T-helper 22 cell (primary cell): ENCODE measurements around the gene TXNL4A.

Source experiments
- DNase-seq: peaks from one replicate; pipeline ENCODE4 v3.0.0-alpha.2; 2020; ENCODE audit warnings: low read depth

TXNL4A gene

DNA sequence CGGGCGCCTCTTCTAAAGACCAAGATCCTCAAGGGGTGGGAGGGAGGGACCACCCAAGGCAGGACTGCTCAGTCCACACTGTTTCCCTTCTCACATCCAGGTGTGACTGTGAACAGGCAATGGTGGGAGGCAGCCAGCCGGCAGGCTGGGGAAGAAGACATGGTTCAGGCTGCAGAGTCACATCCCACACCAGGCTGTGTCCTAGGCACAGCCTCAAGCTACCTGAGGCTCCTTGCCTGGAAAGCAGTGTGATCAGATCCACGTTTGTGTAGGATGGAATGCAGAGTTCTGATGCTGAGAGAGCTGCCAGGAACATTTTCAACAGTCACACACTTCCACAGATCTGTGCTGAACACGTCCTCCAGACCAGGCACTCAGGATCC lies 53.3 kb downstream of the TXNL4A start:
- no peak for DNase-seq

DNA sequence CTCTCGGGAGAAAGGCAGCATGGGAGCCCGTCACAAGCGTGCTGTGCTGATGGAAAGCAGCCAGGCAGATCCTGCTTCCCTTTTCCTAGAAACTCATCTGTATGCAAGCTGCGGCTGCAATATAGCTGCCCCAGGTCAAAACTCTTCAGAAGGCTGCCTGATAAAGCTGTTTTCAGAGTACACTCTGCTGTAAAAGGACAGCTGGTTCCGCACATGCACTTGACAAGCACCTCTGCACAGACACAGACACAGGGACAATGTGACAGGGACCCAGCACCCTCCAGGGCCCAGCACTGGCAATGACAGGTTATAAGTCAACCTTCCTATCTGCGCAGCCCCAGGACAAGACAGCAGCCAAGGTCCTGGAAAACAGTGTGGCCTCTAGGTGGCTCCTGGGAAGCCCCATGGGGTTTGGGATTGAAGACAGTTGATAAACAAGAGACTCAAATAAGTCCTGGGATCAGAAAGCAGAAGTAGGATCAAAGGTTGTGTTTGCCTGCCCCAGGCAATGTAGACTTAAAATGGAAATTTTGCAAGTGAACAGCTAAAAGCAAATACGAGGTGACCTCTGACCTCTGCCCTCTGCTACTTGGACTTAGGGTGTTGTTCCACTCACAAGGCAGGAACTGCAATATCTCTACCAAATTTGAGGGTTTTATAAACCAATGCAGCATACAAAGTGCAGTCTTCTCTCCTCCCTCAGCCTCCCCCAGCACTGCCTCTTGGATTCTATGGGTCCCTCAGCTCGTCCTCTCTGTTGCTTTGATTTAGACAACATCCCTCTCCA lies 53.9 kb downstream of the TXNL4A start:
- DNase-seq, result no peak

DNA sequence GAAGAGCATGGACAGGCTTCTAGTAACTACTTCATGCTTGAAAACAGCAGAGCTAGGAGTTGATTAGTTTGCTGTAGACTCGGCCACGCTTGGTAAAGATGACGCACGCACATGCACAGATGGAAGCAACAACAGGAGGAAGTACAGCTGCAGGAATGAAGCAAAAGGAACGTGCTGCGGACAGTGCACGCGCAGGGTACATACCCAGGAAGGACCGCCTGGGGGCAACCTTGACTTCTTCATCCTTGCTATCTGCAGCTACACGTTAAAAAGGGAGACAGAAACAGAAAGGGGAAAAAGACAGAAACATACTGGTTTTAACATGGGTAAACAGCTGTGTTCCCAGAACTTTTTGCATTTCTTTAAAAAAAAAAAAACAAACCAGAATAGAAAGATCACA lies 54.6 kb downstream of the TXNL4A start:
- DNase-seq, result no peak

DNA sequence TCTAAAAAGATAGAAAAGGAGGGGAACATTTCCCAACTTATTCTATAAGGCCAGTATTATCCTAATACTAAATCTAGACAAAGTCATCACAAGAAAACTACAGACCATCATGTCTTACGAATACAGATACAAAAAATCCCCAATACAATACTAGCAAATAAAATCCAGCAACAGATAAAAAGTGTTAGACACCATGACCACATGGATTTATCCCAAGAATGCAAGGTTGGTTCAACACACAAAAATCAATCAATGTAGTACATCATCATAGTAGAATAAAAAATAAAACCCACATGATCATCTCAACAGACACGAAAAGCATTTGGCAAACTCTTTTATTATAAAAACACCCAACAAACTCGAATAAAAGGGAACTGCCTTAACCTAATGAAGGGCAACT lies 55.5 kb downstream of the TXNL4A start:
- DNase-seq, result no peak

DNA sequence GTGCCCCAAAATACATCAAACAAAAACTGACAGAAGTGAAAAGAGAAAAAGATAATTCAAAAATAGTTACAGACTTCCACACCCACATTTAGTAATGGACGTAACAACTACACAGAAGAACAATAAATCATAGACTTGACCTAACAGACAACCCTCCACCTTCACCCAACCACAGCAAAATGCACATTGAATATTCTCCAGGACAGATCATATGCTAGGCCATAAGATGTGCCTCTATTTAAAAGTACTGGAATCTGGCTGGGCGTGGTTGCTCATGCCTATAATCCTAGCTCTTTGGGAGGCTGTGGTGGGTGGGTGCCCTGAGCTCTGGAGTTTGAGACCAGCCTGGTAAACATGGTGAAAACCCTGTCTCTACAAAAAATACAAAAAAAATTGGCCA lies 56.9 kb downstream of the TXNL4A start:
- DNase-seq, result no peak

DNA sequence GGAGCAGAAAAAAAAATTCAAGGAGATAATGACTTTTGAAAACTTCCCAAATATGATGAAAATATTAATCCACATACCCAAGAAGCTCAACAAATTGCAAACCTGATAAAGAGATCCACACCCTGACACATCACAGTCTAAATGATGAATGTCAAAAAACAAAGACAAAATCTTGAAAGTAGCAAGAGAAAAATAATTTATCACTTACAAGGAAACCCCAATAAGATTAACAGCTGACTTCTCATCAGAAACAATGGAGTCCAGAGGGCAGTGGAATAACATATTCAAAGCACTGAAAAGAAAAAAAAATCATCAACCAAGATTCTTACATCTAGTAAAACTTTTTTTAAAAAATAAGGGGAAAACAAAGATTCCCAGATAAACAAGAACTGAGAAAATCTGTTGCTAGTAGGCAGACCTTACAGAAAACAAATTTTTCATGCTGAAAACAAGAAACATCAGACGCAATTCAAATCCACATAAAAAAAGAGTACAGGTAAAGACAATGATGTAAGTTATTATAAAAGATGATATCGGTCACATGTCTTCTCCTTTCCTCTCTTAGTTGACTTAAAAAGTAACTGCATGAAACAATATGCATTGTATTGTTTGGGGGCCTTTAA lies 58.2 kb downstream of the TXNL4A start:
- DNase-seq, result no peak

DNA sequence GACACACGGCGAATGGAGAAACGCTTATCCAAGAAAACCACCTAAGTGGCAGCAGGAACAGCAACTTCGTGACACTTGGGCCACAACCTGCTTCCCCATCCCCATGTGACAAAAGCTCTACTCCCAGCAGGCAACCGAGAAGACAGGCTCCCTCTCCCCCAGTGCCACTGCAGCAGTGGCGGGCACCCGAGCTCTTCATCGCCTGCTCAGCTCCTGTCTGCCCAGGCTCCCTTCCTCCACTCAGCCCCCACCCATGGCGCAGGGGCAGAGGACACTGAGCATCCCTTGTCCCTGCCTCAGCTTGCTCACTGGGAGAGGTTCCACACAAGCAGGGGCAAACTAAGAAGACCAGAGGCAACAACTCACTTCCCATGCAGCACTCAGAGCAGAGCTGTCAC lies 59.8 kb downstream of the TXNL4A start:
- DNase-seq, result no peak

DNA sequence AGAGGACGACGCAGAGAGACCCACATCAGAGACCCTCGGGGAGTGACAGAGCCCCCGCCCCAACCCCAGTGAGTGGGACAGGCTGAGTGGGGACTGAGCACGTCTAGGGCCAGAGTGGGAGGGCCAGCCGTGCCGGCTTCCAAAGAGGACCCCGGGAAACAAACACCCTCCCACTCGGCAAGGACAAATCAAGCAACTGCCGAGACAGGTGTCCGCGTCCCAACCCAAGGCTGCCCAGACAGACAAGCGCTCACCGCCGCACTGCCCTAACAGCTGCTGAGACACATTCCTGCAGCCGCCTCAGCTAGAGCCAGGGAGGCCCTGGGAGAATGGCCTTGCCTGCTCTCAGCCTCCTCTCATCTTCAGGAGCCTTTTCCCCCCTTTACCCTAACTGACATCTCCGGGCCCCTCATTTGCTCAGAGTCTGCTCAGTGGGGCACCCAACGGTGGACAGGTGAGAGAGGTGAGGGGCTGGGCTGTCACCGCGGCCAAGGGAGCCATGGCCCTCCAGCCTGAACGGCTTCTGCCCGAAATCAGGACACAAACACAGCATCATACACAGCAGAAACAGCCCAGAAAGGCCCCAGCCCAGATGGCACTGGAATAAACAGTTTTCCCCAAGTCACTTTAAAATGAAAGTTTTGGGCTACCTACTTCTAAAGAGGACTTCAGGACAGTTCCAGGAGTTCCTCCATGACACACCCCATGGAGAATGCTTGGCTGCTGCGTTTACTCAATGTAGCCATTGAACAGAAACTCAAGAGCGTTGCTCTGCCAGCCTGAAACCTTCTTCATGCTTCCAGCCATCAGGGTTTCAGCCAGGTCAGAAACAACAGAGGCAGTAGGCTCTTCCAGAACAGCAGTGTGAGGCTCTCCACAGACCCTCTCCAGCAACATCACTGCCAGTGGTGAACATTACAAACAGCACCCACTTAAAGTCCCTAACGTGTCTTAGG lies 60.5 kb downstream of the TXNL4A start:
- no peak for DNase-seq

DNA sequence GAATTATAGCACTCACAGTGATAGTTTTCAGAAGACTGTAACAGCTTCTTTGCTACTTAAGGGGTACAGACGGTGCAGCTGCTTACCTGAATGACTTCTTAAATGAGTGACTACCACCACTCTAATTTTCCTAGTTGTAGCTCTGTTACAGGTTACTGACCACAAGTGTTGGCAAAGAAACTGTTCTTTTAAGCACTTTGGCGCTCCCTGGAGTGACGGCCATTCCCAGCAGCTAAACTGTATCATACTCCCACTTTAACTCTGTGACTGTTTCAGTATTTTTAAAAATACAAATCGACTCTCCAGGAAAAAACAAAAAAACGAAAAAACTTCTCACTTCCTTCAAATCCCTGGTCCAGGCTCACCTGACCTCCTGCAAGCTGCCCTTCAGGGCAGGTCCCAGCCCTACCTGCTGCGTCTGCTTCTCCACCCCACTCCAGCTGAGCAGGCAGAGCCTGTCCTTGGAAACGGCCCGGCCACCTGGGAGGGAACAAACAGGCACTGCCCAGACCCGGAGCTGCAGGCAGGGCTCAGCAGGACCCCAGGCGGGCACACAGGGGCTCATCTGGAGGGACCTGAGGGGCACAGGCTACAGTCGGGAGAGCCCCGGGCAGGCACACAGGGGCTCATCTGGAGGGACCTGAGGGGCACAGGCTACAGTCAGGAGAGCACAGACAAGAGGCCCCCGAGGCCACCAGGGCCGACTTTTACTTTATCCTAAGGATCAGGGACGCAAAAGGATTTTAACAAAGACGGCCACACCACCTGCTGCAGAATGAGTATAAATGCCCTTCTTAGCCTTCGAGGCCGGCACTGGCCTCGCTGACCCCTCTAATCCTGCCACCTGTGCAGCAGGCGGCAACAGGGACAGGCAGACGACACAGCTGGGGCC lies 61.4 kb downstream of the TXNL4A start:
- no peak for DNase-seq

DNA sequence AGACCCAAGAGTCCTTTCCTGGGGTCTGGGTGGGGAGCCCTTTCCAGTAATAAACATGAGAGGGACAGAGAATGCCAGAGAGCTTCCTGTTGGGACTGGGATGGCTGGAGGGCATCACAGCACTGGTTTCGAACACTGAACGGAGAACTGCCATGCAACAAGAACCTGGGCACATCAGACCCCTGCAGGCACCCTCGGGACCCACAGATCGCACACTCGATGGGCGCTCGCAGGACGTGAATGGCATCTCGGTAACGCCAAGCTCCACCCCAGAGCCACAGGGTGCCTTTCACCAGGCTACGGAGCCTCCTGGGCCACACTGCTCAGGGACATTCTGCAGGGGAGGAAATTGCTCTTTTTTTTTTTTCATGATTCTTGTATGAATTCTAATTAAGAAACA lies 62.1 kb downstream of the TXNL4A start:
- DNase-seq, result no peak

DNA sequence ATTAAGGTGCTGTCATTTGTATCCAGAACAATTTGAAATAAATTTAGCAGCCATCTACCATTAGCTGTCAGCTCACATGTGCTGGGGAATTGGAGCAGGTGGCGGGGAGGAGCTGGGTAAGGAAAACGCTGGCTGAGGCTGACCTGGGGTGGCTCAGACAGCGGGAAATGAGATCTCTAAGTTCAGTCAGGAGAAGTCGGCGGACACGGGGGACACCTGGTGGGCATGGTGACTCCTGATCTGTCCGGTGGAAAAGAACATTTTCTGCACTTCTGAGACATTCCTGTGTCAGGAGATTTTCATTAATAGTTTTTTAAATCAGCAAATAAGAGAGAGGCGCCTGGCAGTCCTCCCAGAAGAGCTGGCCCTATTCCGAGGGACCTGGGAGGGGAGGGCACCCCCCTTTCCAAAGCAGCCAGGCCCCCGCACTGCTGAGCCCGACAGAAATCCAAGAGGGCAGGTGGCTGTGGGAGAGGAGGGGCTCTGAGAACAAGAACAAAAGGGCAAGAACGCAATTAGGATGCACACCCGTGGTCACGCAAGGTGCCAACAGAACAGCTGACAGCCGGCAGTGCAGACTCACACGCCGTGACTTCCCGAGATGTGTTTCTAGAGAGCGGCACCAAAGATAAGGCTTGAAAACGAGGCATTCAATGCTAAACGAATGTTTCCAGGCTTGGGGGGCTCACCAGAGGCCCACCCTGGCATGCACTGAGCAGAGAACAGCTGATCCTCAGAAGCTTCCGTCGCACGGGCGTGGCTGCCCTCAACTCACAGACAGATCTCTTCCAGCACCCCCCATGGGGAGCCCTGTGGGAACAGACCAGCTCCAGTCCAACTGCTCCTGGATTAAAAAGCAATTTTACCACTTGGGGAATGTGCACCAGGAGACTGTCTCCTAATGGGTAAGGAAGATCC lies 63.3 kb downstream of the TXNL4A start:
- DNase-seq, result no peak

DNA sequence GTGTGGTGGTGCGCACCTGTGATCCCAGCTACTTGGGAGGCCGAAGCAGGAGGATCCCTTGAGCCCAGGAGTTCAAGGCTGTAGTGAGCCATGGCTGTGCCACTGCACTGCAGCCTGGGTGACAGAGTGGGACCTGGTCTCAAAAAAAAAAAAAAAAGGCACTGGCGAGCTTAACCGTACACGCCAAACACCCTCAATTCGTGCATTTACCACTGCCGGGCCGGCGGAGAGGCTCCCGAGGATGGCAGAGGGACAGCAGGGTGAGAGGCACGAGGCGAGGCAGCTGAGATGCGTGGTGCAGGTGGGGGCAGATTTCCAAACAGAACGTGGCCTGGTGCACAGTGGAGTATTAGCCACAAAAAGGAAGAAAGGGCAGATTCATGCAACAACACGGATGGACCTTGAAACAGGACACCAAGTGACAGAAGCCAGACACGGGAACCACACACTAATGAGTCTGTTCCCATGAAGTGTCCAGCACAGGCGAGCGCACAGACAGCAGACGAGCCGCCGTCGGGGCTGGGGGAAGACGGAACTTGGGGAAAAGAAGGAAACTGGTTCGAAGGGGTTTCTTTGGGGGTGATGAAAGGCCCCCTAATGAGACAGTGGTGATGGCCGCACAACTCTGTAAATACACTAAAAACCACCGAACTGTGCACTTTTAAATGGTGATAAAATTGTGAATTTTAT lies 64.3 kb downstream of the TXNL4A start:
- DNase-seq, result no peak

DNA sequence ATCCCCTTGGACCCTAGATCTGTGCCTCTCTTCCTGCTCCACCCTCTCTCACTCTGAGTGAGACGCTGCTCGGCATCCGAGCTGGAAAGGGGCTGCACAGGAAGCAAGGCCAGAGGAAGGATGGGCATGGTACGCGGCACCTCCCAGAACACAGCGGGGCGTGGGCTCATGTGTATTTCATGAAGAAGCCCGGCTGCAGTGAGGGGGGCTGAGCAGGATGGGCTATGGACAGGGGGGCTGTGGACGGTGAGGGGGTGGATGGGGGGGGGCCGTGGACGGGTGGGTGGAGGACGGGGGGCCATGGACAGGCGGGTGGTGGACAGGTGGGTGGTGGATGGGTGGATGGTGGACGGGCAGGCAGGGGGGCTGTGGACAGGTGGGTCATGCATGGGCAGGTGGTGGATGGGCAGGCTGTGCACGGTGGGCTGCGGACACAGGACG lies 65.4 kb downstream of the TXNL4A start:
- no peak for DNase-seq

DNA sequence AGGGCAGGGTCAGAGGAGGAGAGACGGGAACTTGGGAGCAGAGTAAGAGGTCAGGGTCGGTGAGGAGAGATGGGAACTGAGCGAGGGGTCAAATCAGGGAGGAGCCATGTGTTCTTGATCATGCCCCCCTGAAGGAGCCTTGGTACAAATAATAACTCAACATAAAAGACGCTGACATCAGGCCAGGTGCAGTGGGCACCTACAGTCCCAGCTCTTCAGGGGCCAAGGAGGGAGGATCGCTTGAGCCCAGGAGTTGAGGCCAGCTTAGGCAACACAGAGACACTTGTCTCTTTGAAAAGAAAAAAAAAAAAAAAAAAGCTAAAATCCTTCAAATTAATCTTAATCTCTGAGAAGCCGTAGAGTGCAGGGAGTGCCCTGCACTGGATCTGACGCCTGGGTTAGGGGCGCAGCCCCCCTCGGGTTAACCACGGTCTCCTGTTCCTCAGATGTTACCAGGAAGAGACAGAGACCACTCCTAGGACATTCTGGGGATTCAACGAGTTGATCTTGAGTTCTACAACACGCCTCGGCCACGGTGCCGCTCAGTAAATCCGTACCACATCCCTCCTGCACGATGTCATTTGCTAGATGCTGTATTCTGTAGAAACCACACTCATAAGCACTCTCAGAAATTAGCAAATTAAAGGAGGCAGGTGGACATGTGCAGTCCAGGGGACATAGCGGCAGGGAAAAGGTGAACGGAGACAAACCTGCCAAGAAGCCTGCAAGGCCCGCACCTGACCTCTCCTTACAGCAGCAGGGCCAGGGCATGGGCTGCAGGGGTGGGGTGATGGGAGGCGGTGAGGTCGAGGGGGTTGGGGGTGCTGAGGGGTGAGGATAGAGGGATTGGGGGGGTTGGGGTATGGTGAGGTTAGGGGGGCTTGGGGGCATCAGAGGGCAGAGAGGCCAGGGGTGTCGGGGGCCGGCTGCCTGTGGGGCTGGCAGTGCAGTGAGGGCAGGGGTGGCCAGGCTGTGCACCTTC lies 66.1 kb downstream of the TXNL4A start:
- no peak for DNase-seq
